Left cardiac atrium (tissue), 4 donors: ENCODE results near the gene KLRG1. TPM values are rescaled to one million over a fixed set of nuclear protein-coding genes. Genes with fewer than 3 reads are reported as not detected.
A peak's percentile ranks its signal among the peaks of the same experiment; 100 is the strongest.

Source experiments
- ATAC-seq, 2 donors: fragments of 200-7000 bp; cut with Tn5 transposase; one replicate each; pipeline ENCODE4 v1.9.1; 2020; ENCODE audit warnings: mild to moderate bottlenecking in 2 of 2, moderate library complexity in 2 of 2
- DNase-seq: peaks from one replicate; pipeline ENCODE4 v3.0.0-alpha.2; 2020
- intact Hi-C, 2 donors: fragments of 100-400 bp; cut with DNase I; formaldehyde crosslinking; loops; one replicate each; pipeline versions ENCODE4 v1.14.1 to v1.15.1; 2022 to 2023
- long read RNA-seq: library from polyadenylated mRNA; unstranded; transcript quantifications from one replicate; pipeline ENCODE4 v2.0.0, GENCODE V29; 2021
- total RNA-seq, 2 donors: library from RNA; stranded (reverse); fragmentation: NEBNext Ultra II Directional; extraction: Animal tissue kit (Norgen Biotek cat#: 25700); gene quantifications; one replicate each; pipeline ENCODE4 v1.2.1, GENCODE V29; 2021
- donor health status: DM: no; HTN: yes; CAD: no.
- donor health status: DM: no; HTN: yes; CAD: no; lungs with severe emphysema.
- donor health status: DM: yes; HTN: yes; CAD: no.
- donor health status: Dilated cardiomyopathy.

Gene KLRG1
- total RNA-seq: 1 to 10 TPM; 3.1 to 7.7 TPM
- long read RNA-seq, partial matches to known transcripts: 0 of 1 reads
- long read RNA-seq, other reads (novel, unspliced or antisense): 0 of 1 reads

GRCh38 chr12:8989413-8989812, at the start of gene KLRG1:
KLRG1 (plus strand) TSS chr12:8989546; CDS start chr12:8989636, 90 bp downstream.
- DNase-seq (no peak), ATAC-seq (no peak)
- intact Hi-C loops: no loop called here

GRCh38 chr12:8941691-8942478, 47.5 kb upstream of the KLRG1 start:
- intact Hi-C loops: no loop called here
- no peak for ATAC-seq
- no peak for DNase-seq

DNA sequence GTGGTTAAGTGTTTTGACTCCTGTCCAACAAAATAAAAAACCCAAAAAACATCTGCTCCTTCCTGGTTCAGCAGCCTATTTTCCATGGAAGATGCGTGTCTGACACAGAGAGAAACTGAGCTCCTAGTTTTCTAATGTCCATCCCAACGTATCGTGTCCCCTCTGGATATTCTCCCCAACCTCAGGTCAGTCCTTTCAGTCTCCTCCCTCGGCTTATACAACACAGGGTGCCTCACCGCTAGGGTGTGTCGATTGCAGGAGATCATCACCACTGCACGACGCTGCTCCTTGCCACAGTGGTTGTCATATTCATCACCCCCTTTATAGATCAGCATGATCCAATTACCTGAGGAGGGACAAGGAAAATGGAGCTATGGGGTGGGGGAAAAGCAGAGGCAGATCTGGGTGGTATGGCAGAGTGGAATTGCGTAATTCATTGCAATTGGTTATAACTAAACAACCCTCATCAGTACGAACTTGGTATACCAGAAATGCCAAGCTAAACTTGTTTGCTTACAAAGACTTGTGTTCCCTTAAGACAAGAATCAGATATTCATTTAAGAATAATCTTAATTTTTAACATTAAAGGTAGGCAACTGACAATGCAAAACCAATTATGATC, 45.7 kb upstream of the KLRG1 start:
- no peak for ATAC-seq
- DNase-seq: no peak
- intact Hi-C loops: no loop called here

- ATAC-seq (no peak), DNase-seq (no peak)
- intact Hi-C loops: no loop called here
Observed at GRCh38 chr12:8946733-8947132, 42.6 kb upstream of the KLRG1 start.

DNA sequence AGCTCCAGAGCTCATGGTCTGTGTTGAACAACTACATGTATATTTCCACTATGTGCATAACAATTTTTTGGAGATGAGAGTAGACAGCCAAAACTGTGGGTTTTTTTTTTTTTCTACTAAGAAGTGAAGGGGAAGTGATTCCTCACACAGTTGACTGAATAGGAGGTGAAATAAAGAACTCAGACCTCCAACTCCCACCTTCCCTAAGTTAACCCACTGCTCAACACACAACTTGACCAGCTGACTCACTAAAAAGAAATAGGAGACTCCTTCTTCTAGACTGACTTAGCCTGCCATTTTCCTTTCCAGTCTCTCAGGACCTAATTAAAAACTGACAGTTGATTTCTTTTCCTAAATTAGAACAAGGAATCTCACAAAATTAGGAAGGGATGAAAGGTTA, 41.6 kb upstream of the KLRG1 start:
- no peak for ATAC-seq
- intact Hi-C loops: no loop called here
- no peak for DNase-seq

GRCh38 chr12:8948701-8949341, 40.5 kb upstream of the KLRG1 start:
- DNase-seq (no peak), ATAC-seq (peak in 1 of 2 donors; percentile 2)
- intact Hi-C loops: no loop called here

- intact Hi-C loops: loop anchor here (5.0 to 10.0 kb wide), 2 partner anchors 85 to 88 kb away; no protein-coding TSS in a partner anchor
- peak; percentile 95 to 97 for ATAC-seq
- peak; percentile 95 for DNase-seq
Observed at GRCh38 chr12:8949342-8950220, 39.8 kb upstream of the KLRG1 start, which contains the start of gene M6PR. M6PR (minus strand) TSS chr12:8949645; CDS start chr12:8946404, 3,241 bp downstream.

- ATAC-seq: peak in 1 of 2 donors; percentile 3
- intact Hi-C loops: loop anchor here (5.0 to 10.0 kb wide), 2 partner anchors 85 to 87 kb away; no protein-coding TSS in a partner anchor
- DNase-seq: no peak
Observed at GRCh38 chr12:8950221-8950527, 39.2 kb upstream of the KLRG1 start.

DNA sequence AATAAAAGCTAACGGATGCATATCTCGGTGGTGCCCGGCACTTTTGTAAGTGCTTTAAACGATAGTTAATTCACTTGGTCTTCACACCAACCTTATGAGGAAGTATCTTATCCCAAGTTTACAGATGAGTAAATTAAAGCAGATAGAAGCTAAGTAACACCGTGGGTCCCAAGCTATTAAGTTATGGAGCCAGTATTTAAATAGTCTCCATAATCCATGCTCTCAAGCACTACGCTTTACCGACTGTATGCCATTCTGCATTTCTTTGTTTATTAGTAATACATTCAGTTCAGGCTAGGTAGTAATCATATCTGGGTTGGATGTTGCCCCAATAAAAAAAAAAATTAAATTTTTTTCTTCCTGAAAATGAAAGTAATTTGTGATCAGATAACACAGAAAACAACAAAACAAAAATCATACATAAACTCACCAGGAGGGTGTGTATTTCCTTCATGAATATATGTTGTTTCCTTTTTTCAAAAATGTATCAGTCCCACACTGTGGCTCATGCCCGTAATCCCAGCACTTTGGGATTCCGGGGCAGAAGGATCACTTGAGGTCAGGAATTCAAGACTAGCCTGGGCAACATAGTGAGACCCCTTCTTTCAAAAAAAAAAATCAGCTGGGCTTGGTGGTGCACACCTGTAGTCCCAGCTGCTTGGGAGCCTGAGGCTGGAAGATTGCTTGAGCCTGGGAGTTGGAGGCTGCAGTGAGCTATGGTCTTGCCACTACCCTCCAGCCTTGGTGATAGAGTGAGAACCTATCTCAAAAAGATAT, 38.5 kb upstream of the KLRG1 start:
- intact Hi-C loops: loop anchor here (5.0 to 10.0 kb wide), 2 partner anchors 84 to 86 kb away; no protein-coding TSS in a partner anchor
- ATAC-seq: no peak
- DNase-seq: no peak

DNA sequence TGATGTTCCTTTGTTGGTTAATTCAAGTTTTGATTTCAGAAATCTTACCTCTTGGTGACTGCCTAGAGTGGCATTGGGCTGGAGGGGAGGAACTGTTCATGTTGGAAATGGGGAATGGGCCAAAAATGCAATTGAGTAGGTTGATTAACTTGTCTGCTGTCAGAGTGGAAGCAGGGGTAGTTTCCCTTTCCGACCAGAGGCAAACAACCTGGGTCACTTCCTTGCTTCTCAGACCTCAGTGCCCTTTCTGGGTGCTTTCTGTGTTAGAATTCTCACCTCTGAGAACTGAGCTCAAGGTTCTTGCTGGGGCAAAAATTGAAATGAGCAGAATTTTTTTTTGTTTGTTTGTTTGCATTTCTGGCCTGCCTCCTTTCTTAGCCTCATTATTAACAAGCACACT, 37.6 kb upstream of the KLRG1 start:
- no peak for DNase-seq
- intact Hi-C loops: loop anchor here (5.0 to 10.0 kb wide), 2 partner anchors 83 to 86 kb away; no protein-coding TSS in a partner anchor
- no peak for ATAC-seq

DNA sequence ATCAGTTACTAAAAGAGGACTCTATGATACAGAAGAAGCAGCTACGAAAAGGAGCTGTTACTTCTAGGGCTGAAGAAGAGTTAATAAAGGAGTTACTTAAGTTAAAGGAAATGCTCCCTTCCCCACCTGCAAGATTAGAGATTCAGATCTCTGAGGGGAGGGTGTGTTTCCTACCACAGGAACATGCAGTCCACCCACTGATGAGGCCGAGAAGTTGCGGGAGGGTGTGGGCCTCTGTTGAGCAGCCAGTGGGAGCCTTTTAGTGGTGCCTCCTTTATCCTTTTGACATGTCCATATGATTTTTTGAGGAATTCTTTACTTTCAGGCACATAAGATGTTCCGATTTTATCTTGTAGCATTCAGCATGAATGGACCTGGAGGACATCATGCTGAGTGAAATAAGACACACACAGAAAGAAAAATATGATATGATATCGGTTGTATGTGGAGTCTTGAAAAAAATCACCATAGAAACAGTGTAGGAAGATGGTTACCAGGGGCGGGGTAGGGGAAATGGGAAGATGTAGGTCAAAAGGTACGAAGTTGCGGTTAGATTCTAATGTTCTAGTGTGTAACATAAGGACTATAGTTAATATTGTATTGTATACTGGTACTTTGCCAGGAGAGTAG, 35.5 kb upstream of the KLRG1 start:
- no peak for ATAC-seq
- intact Hi-C loops: loop anchor here (5.0 to 10.0 kb wide), 2 partner anchors 81 to 83 kb away; no protein-coding TSS in a partner anchor
- no peak for DNase-seq

- ATAC-seq (no peak), DNase-seq (no peak)
- intact Hi-C loops: loop anchor here in 1 of 2 donors (10.0 kb wide), 1 partner anchor 79 kb away; no protein-coding TSS in a partner anchor
Observed at GRCh38 chr12:8956073-8956472, 33.3 kb upstream of the KLRG1 start.

GRCh38 chr12:8956772-8957171, 32.6 kb upstream of the KLRG1 start:
- DNase-seq (no peak), ATAC-seq (no peak)
- intact Hi-C loops: loop anchor here in 1 of 2 donors (10.0 kb wide), 1 partner anchor 78 kb away; no protein-coding TSS in a partner anchor

DNA sequence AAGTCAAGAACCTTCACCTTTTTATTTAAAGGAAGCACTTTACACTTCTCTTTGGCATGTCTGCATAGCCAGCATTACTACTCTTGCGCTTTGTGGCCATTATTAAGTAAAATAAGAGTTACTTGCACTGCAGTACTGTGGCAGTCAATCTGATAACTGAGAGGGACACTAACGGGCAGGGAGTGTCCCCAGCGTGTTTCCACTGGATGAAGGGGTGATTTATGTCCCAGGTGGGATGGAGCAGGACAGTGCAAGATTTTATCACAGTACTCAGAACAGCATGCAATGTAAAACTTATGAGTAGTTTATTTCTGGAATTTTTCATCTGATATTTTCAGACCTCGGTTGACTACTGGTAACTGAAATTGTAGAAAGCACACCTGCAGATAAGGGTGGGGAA, 31.8 kb upstream of the KLRG1 start:
- ATAC-seq (no peak), DNase-seq (no peak)
- intact Hi-C loops: loop anchor here in 1 of 2 donors (10.0 kb wide), 1 partner anchor 77 kb away; no protein-coding TSS in a partner anchor

DNA sequence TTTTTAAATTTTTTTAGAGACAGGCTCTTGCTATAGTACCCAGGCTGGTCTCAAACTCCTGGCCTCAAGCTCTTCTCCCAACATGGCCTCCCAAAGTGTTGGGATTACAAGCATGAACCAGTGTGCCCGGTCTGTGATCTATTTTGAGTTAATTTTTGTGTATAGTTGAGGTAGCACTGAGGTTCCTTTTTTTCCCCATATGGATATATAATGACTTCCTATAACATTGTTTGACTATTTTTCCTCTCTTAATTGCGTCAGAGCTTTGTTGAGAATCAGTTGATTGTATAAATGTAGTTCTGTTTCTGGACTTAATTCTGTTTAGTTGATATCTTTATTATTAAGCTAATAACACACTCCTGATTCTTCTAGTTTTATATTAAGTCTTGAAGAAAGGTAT, 31.3 kb upstream of the KLRG1 start:
- DNase-seq (no peak), ATAC-seq (no peak)
- intact Hi-C loops: loop anchor here in 1 of 2 donors (10.0 kb wide), 1 partner anchor 77 kb away; no protein-coding TSS in a partner anchor

GRCh38 chr12:8960176-8960575, 29.2 kb upstream of the KLRG1 start:
- intact Hi-C loops: no loop called here
- DNase-seq (no peak), ATAC-seq (no peak)

DNA sequence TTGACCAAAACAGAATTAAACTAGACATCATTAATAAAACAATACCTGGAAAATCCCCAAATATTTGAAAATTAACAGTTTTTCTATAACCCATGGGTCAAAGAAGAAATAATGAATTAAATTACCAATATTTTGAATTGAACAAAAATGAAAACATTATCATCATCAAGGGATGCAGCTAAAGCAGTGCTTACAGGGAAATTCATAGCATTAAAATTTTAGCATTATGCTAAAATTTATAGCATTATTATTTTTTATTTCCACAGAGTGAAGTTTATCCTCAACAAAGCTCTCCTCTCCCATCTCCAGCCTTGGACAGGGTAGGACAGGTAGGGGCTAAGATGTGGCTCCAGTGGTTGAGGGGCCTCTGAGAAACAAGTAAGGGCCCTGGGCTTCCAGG, 20.6 kb upstream of the KLRG1 start:
- intact Hi-C loops: no loop called here
- ATAC-seq (no peak), DNase-seq (no peak)
